IPS-NIHi11 (cell line): ENCODE data around the gene MAGEA6.
"Not testable (repeated sequence)": the region's sequence is repeated elsewhere in the genome, so short reads cannot be mapped to it uniquely, and the experiment has no call there.

ENCODE experiments used
- DNase-seq: peaks from one replicate; pipeline ENCODE4 v3.0.0; 2012; ENCODE audit warnings: mixed read lengths, low spot score

The MAGEA6 gene

GRCh38 chrX:152734143-152734858 lies 35.2 kb downstream of the MAGEA6 start:
- DNase-seq: not testable (repeated sequence)

GRCh38 chrX:152733261-152733975 lies 36.1 kb downstream of the MAGEA6 start, which contains the start of the genes CSAG1 and MAGEA12:
Gene CSAG1 (minus strand): TSS chrX:152733721. CDS start chrX:152732460, 1,261 bp downstream.
Gene MAGEA12 (plus strand): TSS chrX:152733757. CDS start chrX:152736162, 2,405 bp downstream.
- peak; percentile 17 for DNase-seq

- DNase-seq: no peak
These were observed 44.1 kb downstream of the MAGEA6 start for GRCh38 chrX:152725409-152725808.
